HG03060 (cell line): ENCODE results near the gene CCDC24.

Source experiments
- ATAC-seq: cut with Tn5 transposase; IDR thresholded peaks from one replicate; pipeline ENCODE4 v1.9.1; 2021; ENCODE audit warnings: low read depth, moderate number of reproducible peaks; ENCODE audit not compliant: unreplicated experiment

Gene CCDC24

GRCh38 chr1:44021156-44021555 lies 29.8 kb downstream of the CCDC24 start:
- no peak for ATAC-seq

- ATAC-seq, result no peak
Observed at GRCh38 chr1:44021581-44022321, 30.4 kb downstream of the CCDC24 start.

- no peak for ATAC-seq
Observed at GRCh38 chr1:44024031-44024902, 32.9 kb downstream of the CCDC24 start.

GRCh38 chr1:44024903-44025525 lies 33.6 kb downstream of the CCDC24 start:
- no peak for ATAC-seq

- no peak for ATAC-seq
Observed at GRCh38 chr1:44025816-44026215, 34.4 kb downstream of the CCDC24 start.

GRCh38 chr1:44027320-44027719 lies 35.9 kb downstream of the CCDC24 start:
- ATAC-seq, result no peak

GRCh38 chr1:44029260-44029910 lies 38.0 kb downstream of the CCDC24 start:
- no peak for ATAC-seq

- ATAC-seq, result peak; percentile 58
Observed at GRCh38 chr1:44029911-44030604, 38.7 kb downstream of the CCDC24 start.

- peak; percentile 10 for ATAC-seq
Observed at GRCh38 chr1:44030605-44031251, 39.3 kb downstream of the CCDC24 start.

GRCh38 chr1:44031252-44032169 lies 40.1 kb downstream of the CCDC24 start, which contains the start of gene SLC6A9:
Gene SLC6A9, minus strand, starts transcription at chr1:44031462. Its CDS starts 7,185 bp downstream, at chr1:44024277.
- no peak for ATAC-seq

GRCh38 chr1:44032170-44032790 lies 40.9 kb downstream of the CCDC24 start:
- ATAC-seq, result no peak

GRCh38 chr1:44033041-44033575 lies 41.7 kb downstream of the CCDC24 start:
- no peak for ATAC-seq

GRCh38 chr1:44033756-44034155 lies 42.4 kb downstream of the CCDC24 start:
- ATAC-seq, result no peak

GRCh38 chr1:44034423-44034822 lies 43.0 kb downstream of the CCDC24 start:
- no peak for ATAC-seq

- ATAC-seq, result no peak
Observed at GRCh38 chr1:44034976-44035716, 43.7 kb downstream of the CCDC24 start.

GRCh38 chr1:44035726-44036408 lies 44.5 kb downstream of the CCDC24 start:
- ATAC-seq, result no peak
